ENCODE measurements around the gene CUTA.

- TF ChIP-seq CTCF (IDR thresholded peaks at IDR 0.05; ENCODE audit: borderline replicate concordance, extremely low read depth, low read length, poor library complexity, severe bottlenecking) (peak; percentile 98), EZH2 (IDR thresholded peaks at IDR 0.05; ENCODE audit: borderline replicate concordance, low read depth, low read length, severe bottlenecking) (no peak)
Observed at GRCh38 chr6:33391278-33391921, 26.5 kb downstream of the CUTA start, which contains the start of gene KIFC1.

All from DND-41 (cell line).